Measurements from ENCODE around the gene CALHM3.

CALHM3 gene

DNA sequence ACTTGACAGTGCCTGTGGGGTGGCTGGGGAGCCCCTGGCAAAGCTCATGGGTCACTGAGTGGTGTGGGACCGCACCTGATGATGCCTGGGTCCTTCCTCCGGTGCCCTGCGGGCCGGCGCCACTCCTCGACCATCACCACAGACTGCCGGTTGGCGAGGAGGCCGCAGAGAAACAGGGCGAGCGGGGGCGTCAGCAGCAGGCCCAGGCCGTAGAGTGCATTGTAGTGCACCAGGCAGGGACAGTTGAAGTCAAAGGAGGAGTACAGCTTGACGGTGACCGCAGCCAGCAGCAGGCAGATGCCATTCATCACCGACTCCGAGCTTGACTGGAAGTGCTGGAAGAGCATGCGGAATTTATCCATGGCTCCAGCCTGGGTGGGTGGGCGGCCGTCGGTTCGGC is 369 bp downstream of the CALHM3 start:
- Histone ChIP-seq H3K27me3 (ENCODE audit: control insufficient read depth, insufficient read depth, low read length) (no peaks in the 10 kb centered on the region), H3K27ac (ENCODE audit: low read depth, low read length) (no peak overlapping the region), H3K4me3 (ENCODE audit: low read length) (no peak overlapping the region), H3K4me1 (ENCODE audit: control insufficient read depth, insufficient read depth, low read length) (no peaks in the 10 kb centered on the region), H3K36me3 (ENCODE audit: control insufficient read depth, insufficient read depth, low read length) (no peaks in the 10 kb centered on the region), H3K9ac (ENCODE audit: low read length) (no peak overlapping the region)

DNA sequence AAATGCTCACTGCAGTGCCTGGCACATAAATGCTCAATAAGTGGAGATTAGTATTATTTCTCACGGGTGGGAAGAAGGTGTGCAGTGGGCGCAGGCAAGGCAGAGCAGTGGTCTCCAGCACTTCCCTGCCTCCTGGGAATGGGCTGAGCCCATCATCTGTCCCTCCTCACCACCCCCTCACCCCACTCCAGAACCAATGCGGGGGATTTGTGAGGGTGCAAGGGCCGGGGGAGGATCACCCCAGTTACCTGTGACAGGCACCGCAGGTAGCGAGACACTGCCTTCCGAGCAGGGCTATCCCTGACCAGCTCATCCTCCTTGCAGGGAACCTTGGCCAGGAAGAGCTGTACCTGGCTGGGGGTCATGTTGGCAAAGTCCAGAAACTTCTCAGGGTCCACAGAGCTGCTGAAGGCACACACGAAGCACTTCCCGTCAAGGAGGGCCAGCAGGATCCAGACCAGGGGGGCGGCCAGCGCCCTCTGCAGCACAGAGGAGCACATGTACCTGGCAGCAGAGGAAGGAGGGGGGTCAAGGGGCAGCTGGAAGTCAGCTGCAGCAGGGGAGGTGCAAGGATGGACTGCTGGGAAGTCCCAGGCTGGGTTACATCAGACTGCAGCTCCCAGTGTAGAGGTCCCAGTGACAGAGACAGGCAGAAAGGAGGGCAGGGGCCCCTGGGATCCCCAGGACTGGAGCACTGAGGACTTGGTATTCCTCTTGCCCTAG is 2.8 kb downstream of the CALHM3 start:
- H3K4me1 ChIP-seq (ENCODE audit: control insufficient read depth, insufficient read depth, low read length): no peaks in the 10 kb centered on the region
- no peak overlapping the region for H3K4me3 ChIP-seq (ENCODE audit: low read length)
- H3K27ac ChIP-seq (ENCODE audit: low read depth, low read length): no peak overlapping the region
- no peak overlapping the region for H3K9ac ChIP-seq (ENCODE audit: low read length)
- H3K27me3 ChIP-seq (ENCODE audit: control insufficient read depth, insufficient read depth, low read length): no peaks in the 10 kb centered on the region
- no peaks in the 10 kb centered on the region for H3K36me3 ChIP-seq (ENCODE audit: control insufficient read depth, insufficient read depth, low read length)

DNA sequence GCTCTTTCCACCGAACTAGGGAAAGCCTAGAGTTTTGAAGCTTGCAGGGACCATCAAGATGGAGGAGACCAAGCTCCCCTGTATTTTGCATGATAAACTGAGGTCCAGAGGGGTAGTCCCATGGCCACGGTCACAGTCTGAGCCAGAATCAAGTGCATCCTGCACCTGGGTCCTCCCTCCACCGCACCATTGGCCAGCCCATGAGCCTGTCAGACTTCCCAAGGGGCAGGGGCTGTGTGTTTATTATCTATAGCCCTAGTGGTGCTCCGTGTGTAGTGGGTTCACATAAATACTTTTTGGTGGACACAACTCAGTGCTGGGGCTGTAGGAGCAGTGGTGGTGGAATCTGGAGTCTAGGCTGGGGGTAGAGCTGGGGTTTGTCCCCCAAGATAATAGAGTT is 3.6 kb downstream of the CALHM3 start:
- Histone ChIP-seq H3K4me3 (ENCODE audit: low read length) (no peak overlapping the region), H3K4me1 (ENCODE audit: control insufficient read depth, insufficient read depth, low read length) (no peaks in the 10 kb centered on the region), H3K9ac (ENCODE audit: low read length) (no peak overlapping the region), H3K27ac (ENCODE audit: low read depth, low read length) (no peak overlapping the region), H3K36me3 (ENCODE audit: control insufficient read depth, insufficient read depth, low read length) (no peaks in the 10 kb centered on the region), H3K27me3 (ENCODE audit: control insufficient read depth, insufficient read depth, low read length) (no peaks in the 10 kb centered on the region)

DNA sequence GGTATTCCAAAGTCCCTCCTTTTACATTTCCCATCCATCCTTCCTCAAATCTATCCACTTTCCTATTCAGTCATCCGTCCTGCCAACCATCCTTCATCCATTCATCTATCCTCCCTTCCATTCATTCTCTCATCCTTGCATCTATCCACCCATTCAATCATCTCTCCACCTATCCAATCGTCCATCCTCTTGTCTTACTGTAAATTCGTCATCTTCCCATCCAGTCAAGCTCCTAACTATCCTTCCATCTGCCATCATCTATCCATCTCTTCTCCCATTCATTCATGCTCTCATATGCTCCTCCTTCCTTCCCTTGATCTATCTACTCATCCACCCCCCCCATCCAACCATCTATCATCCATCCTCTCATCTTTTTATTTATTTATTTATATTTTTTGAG is 5.0 kb downstream of the CALHM3 start:
- Histone ChIP-seq H3K9ac (ENCODE audit: low read length) (no peak overlapping the region), H3K4me3 (ENCODE audit: low read length) (no peak overlapping the region), H3K27ac (ENCODE audit: low read depth, low read length) (no peak overlapping the region), H3K36me3 (ENCODE audit: control insufficient read depth, insufficient read depth, low read length) (no peaks in the 10 kb centered on the region), H3K27me3 (ENCODE audit: control insufficient read depth, insufficient read depth, low read length) (no peaks in the 10 kb centered on the region), H3K4me1 (ENCODE audit: control insufficient read depth, insufficient read depth, low read length) (no peaks in the 10 kb centered on the region)

DNA sequence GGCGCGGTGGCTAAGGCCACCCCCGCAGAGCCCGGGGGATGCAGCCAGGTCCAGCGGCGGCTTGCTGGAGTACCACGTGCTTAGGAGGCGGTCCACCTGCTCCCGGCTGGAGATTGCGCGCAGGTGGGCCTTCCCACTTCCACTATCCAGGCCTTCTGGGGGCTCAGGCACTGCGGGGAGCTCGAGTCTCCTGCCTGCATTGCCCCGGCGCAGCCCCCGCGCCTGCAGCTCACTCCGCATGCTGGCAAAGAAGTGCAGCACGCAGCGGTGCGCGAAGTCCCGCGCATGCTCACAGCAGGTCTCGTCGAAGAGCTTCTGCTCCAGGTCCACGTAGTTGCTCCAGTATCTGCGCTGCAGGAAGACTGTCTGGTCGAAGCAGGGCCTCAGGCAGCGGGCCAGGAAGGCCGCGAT is 5.8 kb downstream of the CALHM3 start:
- H3K4me1 ChIP-seq (ENCODE audit: control insufficient read depth, insufficient read depth, low read length): no peaks in the 10 kb centered on the region
- H3K9ac ChIP-seq (ENCODE audit: low read length): no peak overlapping the region
- no peak overlapping the region for H3K27ac ChIP-seq (ENCODE audit: low read depth, low read length)
- no peaks in the 10 kb centered on the region for H3K27me3 ChIP-seq (ENCODE audit: control insufficient read depth, insufficient read depth, low read length)
- H3K4me3 ChIP-seq (ENCODE audit: low read length): no peak overlapping the region
- H3K36me3 ChIP-seq (ENCODE audit: control insufficient read depth, insufficient read depth, low read length): no peaks in the 10 kb centered on the region

DNA sequence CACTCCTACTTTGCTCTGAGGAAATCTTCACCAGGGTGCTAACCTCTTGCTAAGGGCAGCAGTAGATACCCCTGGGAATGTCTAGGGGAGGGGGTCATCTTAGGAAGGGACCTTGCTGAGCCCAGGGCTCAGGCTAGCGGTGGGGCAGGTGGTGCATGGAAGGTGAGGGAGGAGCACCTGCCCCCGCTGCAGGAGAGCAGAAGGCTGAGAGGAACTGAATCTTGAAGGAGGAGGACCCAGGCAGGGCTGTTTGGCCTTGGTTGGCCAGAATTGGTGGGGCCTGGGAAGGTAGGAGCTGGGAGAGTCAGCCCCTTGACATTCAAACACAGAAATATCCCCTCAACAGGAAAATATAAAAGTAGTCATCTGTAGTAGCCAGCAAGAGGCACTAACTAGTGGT is 7.0 kb downstream of the CALHM3 start:
- no peaks in the 10 kb centered on the region for H3K36me3 ChIP-seq (ENCODE audit: control insufficient read depth, insufficient read depth, low read length)
- H3K4me1 ChIP-seq (ENCODE audit: control insufficient read depth, insufficient read depth, low read length): no peaks in the 10 kb centered on the region
- H3K27me3 ChIP-seq (ENCODE audit: control insufficient read depth, insufficient read depth, low read length): no peaks in the 10 kb centered on the region
- H3K4me3 ChIP-seq (ENCODE audit: low read length): no peak overlapping the region
- H3K27ac ChIP-seq (ENCODE audit: low read depth, low read length): no peak overlapping the region
- no peak overlapping the region for H3K9ac ChIP-seq (ENCODE audit: low read length)

DNA sequence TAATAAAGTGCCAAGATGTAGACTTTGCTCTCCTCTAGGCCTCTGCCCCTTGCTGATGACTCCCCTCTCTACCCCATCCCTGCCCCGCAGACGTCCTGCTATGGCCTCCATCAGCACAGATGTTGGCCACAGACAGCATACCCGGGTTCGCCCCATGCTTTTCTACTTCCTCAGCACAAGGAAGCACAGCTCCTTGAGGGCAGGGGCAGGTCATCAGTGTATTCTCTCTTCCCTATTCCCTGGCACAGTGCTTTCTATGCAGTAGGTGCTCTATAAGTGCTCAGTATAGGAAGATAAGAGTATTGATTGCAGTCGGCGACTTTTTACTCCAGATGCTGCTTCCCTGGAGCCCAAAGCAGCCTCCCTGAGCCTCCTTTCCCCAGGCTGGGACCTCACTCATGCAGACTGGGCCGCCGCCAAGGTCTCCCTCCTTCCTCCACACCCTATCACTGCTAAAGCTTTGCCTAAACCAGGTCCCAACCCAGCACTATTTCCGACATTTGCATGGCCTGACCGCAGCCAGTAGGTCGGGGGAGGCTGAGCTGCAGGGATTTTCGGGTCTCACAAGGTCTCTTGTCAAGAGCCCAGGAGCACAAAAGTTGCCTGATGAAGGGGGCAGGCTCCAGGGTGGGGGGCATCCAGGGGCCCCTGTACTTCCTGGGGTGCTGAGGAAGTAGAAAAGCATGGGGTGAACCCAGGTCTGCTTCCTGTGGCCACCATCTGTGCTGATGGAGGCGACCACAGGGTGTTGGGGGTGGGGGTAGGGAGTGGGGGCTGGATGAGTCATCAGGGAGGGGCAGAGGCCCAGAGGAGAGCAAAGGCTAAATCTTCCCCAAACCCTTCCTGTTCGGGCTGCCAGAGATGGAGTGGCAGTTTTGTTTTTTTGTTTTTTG is 8.0 kb downstream of the CALHM3 start:
- no peak overlapping the region for H3K27ac ChIP-seq (ENCODE audit: low read depth, low read length)
- H3K4me3 ChIP-seq (ENCODE audit: low read length): no peak overlapping the region
- no peaks in the 10 kb centered on the region for H3K4me1 ChIP-seq (ENCODE audit: control insufficient read depth, insufficient read depth, low read length)

DNA sequence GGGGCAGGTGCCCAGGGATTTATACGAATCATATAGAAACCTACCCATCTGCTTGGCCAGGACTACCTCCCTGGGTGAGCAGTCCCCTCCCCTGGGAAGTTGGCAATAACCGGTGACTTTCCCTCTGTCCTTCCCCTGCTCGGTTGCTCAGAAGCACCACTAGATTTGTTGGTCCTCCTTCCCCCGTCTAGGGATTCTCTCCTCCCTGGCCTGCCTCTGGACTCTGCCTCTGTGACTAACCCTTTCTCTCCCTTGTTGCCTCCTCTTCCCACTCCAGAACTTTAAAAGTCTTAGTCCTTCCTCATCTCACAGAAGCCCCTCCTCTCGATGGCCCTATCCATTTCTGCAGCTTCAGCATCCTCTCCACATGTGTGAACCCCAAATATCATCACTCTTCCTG is 9.8 kb downstream of the CALHM3 start:
- H3K27ac ChIP-seq (ENCODE audit: low read depth, low read length): no peak overlapping the region
- no peaks in the 10 kb centered on the region for H3K4me1 ChIP-seq (ENCODE audit: control insufficient read depth, insufficient read depth, low read length)
- no peaks in the 10 kb centered on the region for H3K36me3 ChIP-seq (ENCODE audit: control insufficient read depth, insufficient read depth, low read length)
- H3K4me3 ChIP-seq (ENCODE audit: low read length): no peak overlapping the region
- H3K27me3 ChIP-seq (ENCODE audit: control insufficient read depth, insufficient read depth, low read length): no peaks in the 10 kb centered on the region
- H3K9ac ChIP-seq (ENCODE audit: low read length): no peak overlapping the region

More for the DNA sequence above, 8.0 kb downstream of the CALHM3 start:
- no peak overlapping the region for H3K9ac ChIP-seq (ENCODE audit: low read length)
- no peaks in the 10 kb centered on the region for H3K27me3 ChIP-seq (ENCODE audit: control insufficient read depth, insufficient read depth, low read length)
- no peaks in the 10 kb centered on the region for H3K36me3 ChIP-seq (ENCODE audit: control insufficient read depth, insufficient read depth, low read length)

DNA sequence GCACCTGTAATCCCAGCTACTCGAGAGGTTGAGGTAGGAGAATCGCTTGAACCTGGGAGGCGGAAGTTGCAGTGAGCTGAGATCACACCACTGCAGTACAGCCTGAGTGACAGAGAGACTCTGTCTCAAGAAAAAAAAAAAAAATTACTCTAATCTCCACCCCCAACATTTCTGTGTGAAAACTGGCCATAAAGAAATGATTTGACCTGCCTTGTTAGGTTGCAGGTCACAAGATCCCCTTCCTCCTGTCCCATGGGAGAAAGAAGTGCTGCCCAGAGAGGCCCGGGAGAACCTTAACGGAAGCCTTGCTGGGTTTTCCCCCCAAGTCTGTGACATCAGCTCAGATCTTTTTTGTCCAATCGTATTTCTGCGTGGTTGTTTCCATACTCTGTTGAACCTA is 11.6 kb downstream of the CALHM3 start:
- no peaks in the 10 kb centered on the region for H3K27me3 ChIP-seq (ENCODE audit: control insufficient read depth, insufficient read depth, low read length)
- no peak overlapping the region for H3K4me3 ChIP-seq (ENCODE audit: low read length)
- H3K4me1 ChIP-seq (ENCODE audit: control insufficient read depth, insufficient read depth, low read length): no peaks in the 10 kb centered on the region
- no peak overlapping the region for H3K9ac ChIP-seq (ENCODE audit: low read length)
- H3K36me3 ChIP-seq (ENCODE audit: control insufficient read depth, insufficient read depth, low read length): no peaks in the 10 kb centered on the region
- H3K27ac ChIP-seq (ENCODE audit: low read depth, low read length): no peak overlapping the region

DNA sequence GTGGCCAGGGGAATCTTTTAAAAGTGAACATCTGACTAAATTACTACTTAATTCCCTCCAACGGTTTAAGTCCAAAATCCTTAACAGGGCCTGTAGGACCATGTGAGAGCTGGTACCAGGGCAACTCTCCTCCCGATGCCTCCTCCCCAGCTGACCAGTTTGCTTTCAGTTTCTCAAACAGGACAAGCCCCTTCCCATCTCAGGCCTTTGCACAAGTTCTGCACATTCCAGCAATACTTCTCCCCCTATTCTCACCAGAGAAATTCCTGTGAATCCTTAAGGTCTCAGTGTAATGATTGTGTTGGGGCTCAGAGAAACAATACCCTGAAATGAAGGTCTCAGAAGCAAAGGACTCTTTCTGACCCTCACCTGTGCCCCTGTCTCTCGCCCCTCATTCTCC is 12.3 kb downstream of the CALHM3 start:
- Histone ChIP-seq H3K27me3 (ENCODE audit: control insufficient read depth, insufficient read depth, low read length) (no peaks in the 10 kb centered on the region), H3K36me3 (ENCODE audit: control insufficient read depth, insufficient read depth, low read length) (no peaks in the 10 kb centered on the region), H3K4me1 (ENCODE audit: control insufficient read depth, insufficient read depth, low read length) (no peaks in the 10 kb centered on the region), H3K27ac (ENCODE audit: low read depth, low read length) (no peak overlapping the region), H3K4me3 (ENCODE audit: low read length) (no peak overlapping the region), H3K9ac (ENCODE audit: low read length) (no peak overlapping the region)

DNA sequence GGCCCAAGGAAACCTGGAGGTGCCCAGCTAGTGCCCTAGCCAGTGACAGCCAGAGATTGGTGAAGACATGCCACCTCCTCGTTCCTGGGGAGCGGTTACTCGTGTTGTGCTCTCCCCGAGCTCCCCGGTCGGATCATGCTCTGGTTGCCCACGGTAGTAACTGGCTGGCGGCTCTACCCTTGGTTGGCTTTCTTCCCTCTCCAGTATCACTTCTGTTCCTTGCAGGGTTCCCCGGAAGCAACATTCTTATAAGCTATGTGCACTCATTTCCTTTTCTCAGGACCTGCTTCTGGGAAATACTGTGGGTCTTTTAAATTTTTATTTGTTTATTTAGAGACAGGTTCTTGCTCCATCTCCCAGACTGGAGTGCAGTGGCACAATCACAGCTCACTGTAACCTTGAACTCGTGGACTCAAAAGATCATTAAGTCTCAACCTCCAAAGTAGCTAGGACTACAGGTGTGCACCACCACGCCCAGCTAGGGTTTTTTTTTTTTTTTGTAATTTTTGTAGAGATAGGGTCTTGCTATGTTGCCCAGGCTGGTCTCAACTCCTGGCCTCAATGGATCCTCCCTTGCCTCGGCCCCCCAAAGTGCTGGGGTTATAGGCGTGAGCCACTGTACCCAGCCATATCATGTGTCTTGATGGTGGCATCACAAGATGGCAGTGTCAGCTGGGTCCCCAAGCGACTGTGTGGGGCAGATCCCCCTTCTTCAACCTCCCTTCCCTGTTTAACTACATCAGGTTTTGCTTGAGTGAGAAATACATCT is 13.4 kb downstream of the CALHM3 start:
- H3K27ac ChIP-seq (ENCODE audit: low read depth, low read length): no peak overlapping the region
- H3K36me3 ChIP-seq (ENCODE audit: control insufficient read depth, insufficient read depth, low read length): no peaks in the 10 kb centered on the region
- no peaks in the 10 kb centered on the region for H3K4me1 ChIP-seq (ENCODE audit: control insufficient read depth, insufficient read depth, low read length)
- no peak overlapping the region for H3K9ac ChIP-seq (ENCODE audit: low read length)
- H3K4me3 ChIP-seq (ENCODE audit: low read length): no peak overlapping the region
- H3K27me3 ChIP-seq (ENCODE audit: control insufficient read depth, insufficient read depth, low read length): no peaks in the 10 kb centered on the region

DNA sequence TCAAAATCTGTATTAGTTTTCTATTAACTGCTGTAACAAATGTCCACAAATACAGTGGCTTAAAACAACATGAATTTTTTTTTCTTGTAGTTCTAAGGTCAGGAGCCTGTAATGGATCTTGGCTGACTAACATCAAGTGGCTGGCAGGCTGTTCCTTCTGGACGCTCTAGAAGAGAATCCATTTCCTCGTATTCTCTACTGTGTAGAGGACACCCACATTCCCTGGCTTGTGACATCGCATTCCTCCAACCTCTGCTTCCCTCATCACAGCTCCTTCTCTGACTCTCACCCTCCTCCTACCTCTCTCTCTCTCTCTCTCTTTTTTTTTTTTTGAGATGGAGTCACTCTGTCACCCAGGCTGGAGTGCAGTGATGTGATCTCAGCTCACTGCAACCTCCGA is 15.5 kb downstream of the CALHM3 start:
- Histone ChIP-seq H3K36me3 (ENCODE audit: control insufficient read depth, insufficient read depth, low read length) (no peaks in the 10 kb centered on the region), H3K9ac (ENCODE audit: low read length) (no peak overlapping the region), H3K27me3 (ENCODE audit: control insufficient read depth, insufficient read depth, low read length) (no peaks in the 10 kb centered on the region), H3K4me3 (ENCODE audit: low read length) (no peak overlapping the region), H3K27ac (ENCODE audit: low read depth, low read length) (no peak overlapping the region), H3K4me1 (ENCODE audit: control insufficient read depth, insufficient read depth, low read length) (no peaks in the 10 kb centered on the region)

Measured in rectal smooth muscle tissue (tissue), 1 donor.